Hepatocyte (in vitro differentiated cells): Measurements from ENCODE around the gene G2E3.

Experiments used
- CTCF ChIP-seq: fragments of 200-600 bp; sonication (generic); IDR thresholded peaks from 2 replicates; pipeline ENCODE4 v1.5.1; 2016; ENCODE audit warnings: antibody characterized with exemption, mild to moderate bottlenecking; ENCODE audit not compliant: poor library complexity
- EZH2phosphoT487 ChIP-seq: fragments of 200-600 bp; sonication (generic); IDR thresholded peaks from one replicate; pipeline ENCODE4 v1.6.1; 2018; ENCODE audit warnings: antibody characterized with exemption, mild to moderate bottlenecking, low read depth, moderate library complexity; ENCODE audit not compliant: unreplicated experiment, severe bottlenecking

- no peak for TF ChIP-seq EZH2phosphoT487
- TF ChIP-seq CTCF = no peak
Observed at GRCh38 chr14:30623412-30624131, 64.6 kb downstream of the G2E3 start.
